ENCODE data around the gene GABBR1.

Gene GABBR1

DNA sequence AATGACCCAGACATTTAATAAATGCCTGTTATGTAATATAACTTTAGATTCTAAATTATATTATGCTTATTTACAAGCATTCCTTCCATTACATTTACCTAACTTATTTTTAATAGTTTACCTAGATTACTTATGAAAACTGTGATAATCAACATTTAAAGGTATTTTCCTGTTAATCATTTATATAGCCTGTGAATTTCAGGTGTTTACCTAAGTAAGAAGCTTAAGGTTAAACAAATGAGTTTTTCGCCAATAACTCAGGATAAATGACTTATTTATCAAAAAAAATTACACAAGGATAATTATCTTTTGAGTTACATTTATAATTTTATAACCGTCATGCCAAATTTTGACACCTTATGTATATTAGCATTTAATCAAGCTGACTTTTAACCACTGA, 108.9 kb downstream of the GABBR1 start:
- no peak for DNase-seq

GRCh38 chr6:29522227-29522626, 110.8 kb downstream of the GABBR1 start:
- DNase-seq: no peak

GRCh38 chr6:29521006-29521680, 111.8 kb downstream of the GABBR1 start:
- DNase-seq: no peak

DNA sequence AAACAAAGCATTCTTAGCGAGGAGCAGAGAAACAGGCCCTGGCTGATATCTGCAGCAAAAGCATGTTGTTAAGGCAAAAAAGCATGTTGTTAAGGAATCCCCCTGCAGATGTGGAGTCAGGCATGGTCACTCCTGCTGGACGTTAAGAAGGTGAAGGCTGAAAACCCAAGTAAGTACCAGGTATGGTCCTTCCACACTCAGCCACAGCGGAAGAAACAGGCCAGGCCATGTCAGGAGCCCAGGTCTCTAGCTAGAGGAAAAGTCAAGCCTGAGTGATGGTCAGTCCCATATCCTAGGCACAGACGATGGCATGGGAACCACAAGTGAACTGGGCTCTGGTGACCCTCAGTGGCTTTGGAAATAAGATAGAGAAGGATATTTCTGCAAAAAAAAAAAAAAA, 112.8 kb downstream of the GABBR1 start:
- DNase-seq: no peak

- no peak for DNase-seq
Measured at GRCh38 chr6:29519291-29520010, 113.5 kb downstream of the GABBR1 start.

- no peak for DNase-seq
Measured at GRCh38 chr6:29517728-29518440, 115.1 kb downstream of the GABBR1 start.

- no peak for DNase-seq
Measured at GRCh38 chr6:29517245-29517644, 115.7 kb downstream of the GABBR1 start.

DNA sequence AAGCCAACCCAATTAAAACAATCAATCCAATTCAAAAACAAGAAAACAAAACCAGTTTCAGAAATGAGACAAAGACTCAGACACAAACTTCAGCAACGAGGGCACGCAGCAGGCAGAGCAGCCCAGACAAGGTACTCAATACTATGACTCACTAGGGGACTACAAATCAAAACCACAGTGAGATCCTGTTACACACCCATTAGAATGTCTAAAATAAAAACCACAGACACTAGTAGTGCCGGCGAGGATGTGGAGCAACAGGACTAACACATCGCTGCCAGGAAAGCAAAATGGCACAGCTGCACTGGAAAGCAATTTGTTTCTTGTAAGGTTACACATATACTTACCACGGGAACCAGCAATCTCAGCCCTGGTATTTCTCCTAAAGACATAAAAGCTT, 116.9 kb downstream of the GABBR1 start:
- no peak for DNase-seq

DNA sequence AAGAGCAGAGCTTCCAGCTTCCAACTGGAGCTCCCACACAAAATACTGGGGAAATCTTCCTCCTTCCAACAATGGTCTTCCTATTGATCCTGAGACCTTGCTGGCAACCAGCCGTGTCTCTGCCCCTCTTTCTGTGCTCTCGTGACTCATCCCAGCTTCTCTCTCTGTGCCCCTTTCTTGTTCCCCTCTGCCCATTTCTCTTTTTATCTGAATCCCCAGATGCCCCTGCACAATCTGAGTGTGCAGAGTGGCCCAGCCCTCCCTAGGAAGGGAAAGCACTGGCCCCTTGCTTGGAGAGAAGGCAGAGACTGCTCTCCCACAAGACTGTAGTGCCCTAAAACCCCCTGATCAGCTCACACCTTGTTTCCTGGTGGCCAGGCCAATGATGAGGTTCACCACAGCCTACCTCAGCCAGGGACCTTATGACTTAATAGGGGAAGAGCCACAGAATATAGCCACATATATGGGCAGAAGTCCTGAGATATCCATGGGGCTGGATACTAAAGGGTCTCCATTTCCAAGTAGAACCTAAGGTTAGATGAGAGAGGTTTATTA, 122.2 kb downstream of the GABBR1 start:
- DNase-seq: no peak

DNA sequence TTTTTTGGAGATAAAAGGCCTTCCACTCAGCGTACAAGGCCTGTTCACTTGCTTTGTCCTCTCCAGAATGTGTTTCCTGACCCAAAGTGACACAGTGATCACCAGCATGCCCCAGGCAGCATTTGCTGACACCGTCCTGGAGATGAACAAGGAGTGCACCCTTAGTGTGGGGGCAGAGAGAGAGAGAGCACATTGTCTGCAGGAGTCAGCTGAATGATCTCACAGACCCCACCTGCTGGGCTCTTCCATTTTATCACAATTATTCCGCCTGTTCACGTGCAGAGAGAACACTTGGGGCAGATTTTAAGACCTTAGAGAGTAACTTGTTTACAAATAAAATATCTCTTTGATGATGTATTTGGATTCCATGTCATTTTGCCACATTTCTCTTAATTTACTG, 122.8 kb downstream of the GABBR1 start:
- no peak for DNase-seq
